ENCODE results near the gene NPBWR2. TPM values are rescaled to one million over a fixed set of nuclear protein-coding genes. Genes with fewer than 3 reads are reported as not detected.

NPBWR2 gene
- total RNA-seq, 4 donors from 2014 or later = not detected

DNA sequence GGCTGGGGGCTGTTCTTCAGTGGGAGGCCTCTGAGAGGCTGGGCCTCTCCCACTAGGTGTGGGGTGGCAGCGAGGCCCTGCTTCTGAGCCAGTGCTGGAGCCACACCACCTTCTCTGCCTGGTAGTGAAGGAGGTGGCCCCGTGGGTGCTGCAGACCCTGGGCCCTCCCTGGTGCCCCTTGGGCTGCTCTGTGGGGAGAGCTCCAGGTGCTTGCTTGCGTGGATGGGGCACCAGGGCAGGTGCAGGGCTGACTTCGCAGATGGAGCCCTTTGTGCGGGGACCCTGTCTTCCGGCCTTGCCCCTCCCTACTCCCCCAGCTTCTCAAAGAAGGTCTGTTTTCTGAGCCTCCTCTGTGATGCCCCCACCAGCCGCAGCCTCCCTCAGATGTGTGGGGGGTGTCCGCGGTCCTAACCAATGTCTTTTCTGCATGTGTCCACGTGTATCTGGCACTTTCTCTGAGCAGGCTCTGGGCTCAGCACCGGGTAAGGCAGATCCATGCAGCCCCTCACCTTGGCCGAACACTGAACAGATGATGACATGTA lies 39.6 kb upstream of the NPBWR2 start:
- 76% methylated on average over 3 of the region's 12 CpGs; no CpG with 5 or more reads in 1 of the 2 donors for WGBS, 2 donors (ENCODE audit: low coverage in 1 of 2)
- no peak overlapping the region for H3K27ac ChIP-seq
- no peaks in the 10 kb centered on the region for H3K36me3 ChIP-seq
- TF ChIP-seq POLR2A (IDR thresholded peaks at IDR 0.05) (no peak), POLR2AphosphoS5 (IDR thresholded peaks at IDR 0.05) (no peak), EP300 (IDR thresholded peaks at IDR 0.05) (no peak)
- TF ChIP-seq, protein P1, sequence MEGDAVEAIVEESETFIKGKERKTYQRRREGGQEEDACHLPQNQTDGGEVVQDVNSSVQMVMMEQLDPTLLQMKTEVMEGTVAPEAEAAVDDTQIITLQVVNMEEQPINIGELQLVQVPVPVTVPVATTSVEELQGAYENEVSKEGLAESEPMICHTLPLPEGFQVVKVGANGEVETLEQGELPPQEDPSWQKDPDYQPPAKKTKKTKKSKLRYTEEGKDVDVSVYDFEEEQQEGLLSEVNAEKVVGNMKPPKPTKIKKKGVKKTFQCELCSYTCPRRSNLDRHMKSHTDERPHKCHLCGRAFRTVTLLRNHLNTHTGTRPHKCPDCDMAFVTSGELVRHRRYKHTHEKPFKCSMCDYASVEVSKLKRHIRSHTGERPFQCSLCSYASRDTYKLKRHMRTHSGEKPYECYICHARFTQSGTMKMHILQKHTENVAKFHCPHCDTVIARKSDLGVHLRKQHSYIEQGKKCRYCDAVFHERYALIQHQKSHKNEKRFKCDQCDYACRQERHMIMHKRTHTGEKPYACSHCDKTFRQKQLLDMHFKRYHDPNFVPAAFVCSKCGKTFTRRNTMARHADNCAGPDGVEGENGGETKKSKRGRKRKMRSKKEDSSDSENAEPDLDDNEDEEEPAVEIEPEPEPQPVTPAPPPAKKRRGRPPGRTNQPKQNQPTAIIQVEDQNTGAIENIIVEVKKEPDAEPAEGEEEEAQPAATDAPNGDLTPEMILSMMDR (IDR thresholded peaks at IDR 0.05) = no peak
- H3K4me3 ChIP-seq = no peak overlapping the region
- no peak for ATAC-seq
- H3K27me3 ChIP-seq = peaks cover 49% of the 10 kb centered on the region
- H3K9me3 ChIP-seq = peaks cover 0 to 12% (median 0%) of the 10 kb centered on the region in 3 donors
- H3K4me1 ChIP-seq = no peaks in the 10 kb centered on the region

DNA sequence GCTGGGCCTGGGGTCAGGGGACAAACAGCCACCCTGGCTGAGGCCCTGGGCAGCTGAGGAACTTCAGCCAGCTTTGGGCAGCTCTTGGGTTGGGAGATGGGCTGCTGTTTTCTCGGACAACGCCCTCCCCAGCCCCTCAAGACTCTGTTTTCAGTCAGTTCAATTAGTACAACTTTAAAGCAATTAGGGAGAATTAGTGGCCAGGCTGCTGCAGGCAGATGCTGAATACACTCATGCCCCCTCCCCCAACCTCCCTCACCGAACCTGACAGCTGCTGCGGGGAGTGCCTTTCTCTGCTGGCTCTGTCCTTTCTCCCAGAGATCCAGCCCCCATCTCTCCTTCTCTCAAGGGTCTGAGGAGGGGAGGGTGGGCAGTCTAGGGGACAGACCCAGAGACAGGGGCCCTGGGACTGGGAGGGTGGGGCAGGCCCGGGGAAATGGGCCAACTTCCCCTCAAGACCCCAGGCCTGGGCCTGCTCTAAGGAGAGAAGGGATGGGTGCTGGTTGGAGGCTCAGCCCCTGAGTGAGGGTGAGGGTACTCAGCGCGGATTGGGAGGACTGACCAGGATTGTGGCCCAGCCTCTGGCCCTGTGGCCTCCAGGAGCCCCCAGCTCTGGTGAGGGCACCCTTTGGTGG lies 39.1 kb upstream of the NPBWR2 start:
- WGBS, 2 donors (ENCODE audit: low coverage in 1 of 2) = 27 to 61% methylated on average over 2 to 4 of the region's 7 CpGs
- Histone ChIP-seq H3K4me3 (no peak overlapping the region), H3K36me3 (no peaks in the 10 kb centered on the region), H3K27me3 (peaks cover 54% of the 10 kb centered on the region), H3K27ac (no peak overlapping the region), H3K9me3 (peaks cover 0 to 12% (median 0%) of the 10 kb centered on the region in 3 donors), H3K4me1 (no peaks in the 10 kb centered on the region)
- ATAC-seq = no peak
- TF ChIP-seq, protein P1 (IDR thresholded peaks at IDR 0.05) = no peak
- TF ChIP-seq POLR2AphosphoS5 (IDR thresholded peaks at IDR 0.05) (no peak), EP300 (IDR thresholded peaks at IDR 0.05) (no peak), POLR2A (IDR thresholded peaks at IDR 0.05) (no peak)

DNA sequence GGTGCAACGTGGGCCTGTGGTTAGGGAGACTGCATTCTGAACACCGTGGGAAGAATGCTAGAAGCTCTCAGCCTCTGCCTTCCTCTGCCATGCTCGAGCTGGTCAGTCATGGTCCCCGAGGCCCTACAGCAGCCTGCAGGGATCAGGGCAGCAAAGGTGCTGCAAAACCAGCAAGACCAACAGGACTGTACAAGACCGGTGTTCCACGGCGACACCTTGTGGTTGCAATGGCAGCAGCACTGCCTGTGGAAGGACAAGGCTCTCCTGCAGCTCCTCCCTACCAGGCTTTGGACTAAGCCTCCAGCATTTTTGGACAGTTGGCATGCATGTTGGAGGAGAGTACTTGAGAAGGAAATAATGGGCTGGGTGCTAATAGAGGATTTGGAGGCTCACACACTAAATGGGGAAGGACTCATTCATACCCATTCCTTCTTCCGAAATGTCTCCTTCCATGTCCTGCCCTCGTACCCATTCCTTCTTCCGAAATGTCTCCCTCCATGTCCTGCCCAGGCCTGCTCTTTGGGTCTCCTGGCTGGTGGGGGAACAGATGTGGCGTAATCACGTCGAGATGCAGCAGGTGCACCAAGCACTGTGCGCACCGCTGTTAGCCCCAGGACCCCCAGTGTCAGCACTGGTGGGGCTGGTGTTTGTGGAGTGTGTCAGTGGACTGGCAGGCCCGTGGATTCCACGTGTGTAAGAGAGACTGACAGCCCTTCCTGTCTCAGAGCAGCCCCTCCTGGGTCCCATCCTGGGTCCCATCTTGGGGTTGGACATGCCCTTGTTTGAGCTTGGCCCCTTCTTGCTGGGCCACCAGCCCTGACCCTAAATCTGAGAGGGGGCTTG lies 38.3 kb upstream of the NPBWR2 start:
- 97 to 100% methylated on average over 3 to 5 of the region's 17 CpGs for WGBS, 2 donors (ENCODE audit: low coverage in 1 of 2)
- peaks cover 61% of the 10 kb centered on the region for H3K27me3 ChIP-seq
- H3K9me3 ChIP-seq = peaks cover 0 to 12% (median 0%) of the 10 kb centered on the region in 3 donors
- H3K4me3 ChIP-seq = no peak overlapping the region
- no peaks in the 10 kb centered on the region for H3K36me3 ChIP-seq
- TF ChIP-seq EP300 (IDR thresholded peaks at IDR 0.05) (no peak), POLR2AphosphoS5 (IDR thresholded peaks at IDR 0.05) (no peak), POLR2A (IDR thresholded peaks at IDR 0.05) (no peak)
- TF ChIP-seq, protein P1 (IDR thresholded peaks at IDR 0.05) = no peak
- no peak overlapping the region for H3K27ac ChIP-seq
- ATAC-seq = no peak
- H3K4me1 ChIP-seq = no peaks in the 10 kb centered on the region

DNA sequence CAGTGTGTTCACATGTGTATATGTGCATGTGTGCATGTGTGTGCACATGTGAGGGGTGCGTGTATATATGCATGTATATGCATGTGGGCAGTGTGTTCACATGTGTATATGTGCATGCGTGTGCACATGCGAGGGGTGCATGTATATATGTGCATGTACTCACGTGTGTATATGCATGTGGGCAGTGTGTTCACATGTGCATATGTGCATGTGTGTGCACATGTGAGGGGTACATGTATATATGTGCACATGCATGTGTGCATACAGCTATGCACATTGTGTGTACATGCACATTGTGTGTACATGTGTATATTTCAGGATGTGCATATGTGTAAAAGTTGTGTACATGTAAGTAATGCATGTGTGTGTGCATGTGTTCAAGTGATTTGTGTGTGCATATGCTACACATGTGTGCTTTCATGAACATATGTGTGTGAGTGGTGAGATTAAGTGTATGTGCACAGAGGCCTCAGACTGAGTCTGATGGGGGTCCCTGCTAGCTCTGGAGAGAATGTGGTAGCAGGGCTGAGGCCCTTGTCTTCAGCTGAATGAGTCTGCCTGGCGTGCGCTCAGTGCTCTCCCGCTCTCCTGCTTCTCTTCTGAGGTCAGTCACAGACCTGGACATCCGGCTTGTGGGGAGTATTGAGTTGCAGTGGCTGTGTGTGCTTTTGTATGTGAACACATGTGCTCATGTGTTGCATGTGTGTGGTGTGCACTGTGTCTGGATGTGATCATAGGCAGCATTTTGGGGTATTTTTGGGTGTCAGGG lies 37.0 kb upstream of the NPBWR2 start:
- H3K9me3 ChIP-seq = peaks cover 0 to 12% (median 0%) of the 10 kb centered on the region in 3 donors
- peaks cover 68% of the 10 kb centered on the region for H3K27me3 ChIP-seq
- 86 to 90% methylated on average over 4 of the region's 8 CpGs for WGBS, 2 donors (ENCODE audit: low coverage in 1 of 2)
- no peak for TF ChIP-seq EP300 (IDR thresholded peaks at IDR 0.05)
- TF ChIP-seq, protein P1 (IDR thresholded peaks at IDR 0.05) = no peak
- no peak for TF ChIP-seq POLR2A (IDR thresholded peaks at IDR 0.05)
- TF ChIP-seq POLR2AphosphoS5 (IDR thresholded peaks at IDR 0.05) = no peak
- no peak overlapping the region for H3K4me3 ChIP-seq
- ATAC-seq = no peak
- no peaks in the 10 kb centered on the region for H3K4me1 ChIP-seq
- H3K27ac ChIP-seq = no peak overlapping the region
- no peaks in the 10 kb centered on the region for H3K36me3 ChIP-seq
